Astrocyte of the cerebellum (primary cell): ENCODE measurements around the gene CCDC77.
"Not testable (repeated sequence)": the region's sequence is repeated elsewhere in the genome, so short reads cannot be mapped to it uniquely, and the experiment has no call there.

Source experiments
- DNase-seq: peaks from one replicate; pipeline ENCODE4 v3.0.0-alpha.2; 2011; ENCODE audit warnings: low read depth
- H3K4me3 ChIP-seq: 2 replicates; pipeline ENCODE4 v1.5.1; 2011; ENCODE audit warnings: mild to moderate bottlenecking, low read depth, low read length, moderate library complexity
- CTCF ChIP-seq: IDR thresholded peaks from 2 replicates; pipeline ENCODE4 v1.5.1; 2012; ENCODE audit warnings: low read length, low read depth, moderate library complexity, mild to moderate bottlenecking; ENCODE audit errors: missing control alignments
- in situ Hi-C: cut with HindIII; loops from 2 replicates; pipeline ENCODE4 v1.10.0; 2017; ENCODE audit warnings: low sequenced_read_pairs

CCDC77 gene

GRCh38 chr12:401235-402028 lies at the start of gene CCDC77:
TSS of gene CCDC77 (plus strand) at chr12:401644. CDS start at chr12:409384, 7,740 bp downstream.
- TF ChIP-seq CTCF = peak; percentile 34
- in situ Hi-C loops = no loop called here

GRCh38 chr12:356276-356988 lies 45.0 kb upstream of the CCDC77 start:
- H3K4me3 ChIP-seq = no peak overlapping the region
- DNase-seq = peak; percentile 33
- TF ChIP-seq CTCF = no peak
- in situ Hi-C loops = no loop called here

More at GRCh38 chr12:401235-402028, at the start of gene CCDC77:
- H3K4me3 ChIP-seq = peak within 1 kb of the TSS; percentile 52
- peak; percentile 79 for DNase-seq

GRCh38 chr12:359091-359490 lies 42.4 kb upstream of the CCDC77 start:
- no peak for TF ChIP-seq CTCF
- in situ Hi-C loops = no loop called here
- no peak overlapping the region for H3K4me3 ChIP-seq
- DNase-seq = no peak

GRCh38 chr12:366820-367219 lies 34.6 kb upstream of the CCDC77 start:
- H3K4me3 ChIP-seq = no peak overlapping the region
- no peak for TF ChIP-seq CTCF
- DNase-seq = no peak
- in situ Hi-C loops = no loop called here

GRCh38 chr12:367972-368371 lies 33.5 kb upstream of the CCDC77 start:
- TF ChIP-seq CTCF = no peak
- in situ Hi-C loops = no loop called here
- DNase-seq = no peak
- no peak overlapping the region for H3K4me3 ChIP-seq

- H3K4me3 ChIP-seq, in situ Hi-C loops, DNase-seq: not testable (repeated sequence)
Observed at GRCh38 chr12:370739-371485, 30.5 kb upstream of the CCDC77 start.
